A549 (cell line): ENCODE measurements around the gene ADCK2. TPM values are rescaled to one million over a fixed set of nuclear protein-coding genes. Genes with fewer than 3 reads are reported as not detected.

Experiments used
- ATAC-seq, 2 experiments: fragments of 200-7000 bp in 1 of 2; fragments of >200 bp in 1 of 2; cut with Nextera tagmentation in 1 of 2; cut with Tn5 transposase in 1 of 2; 3 replicates each; pipeline versions ENCODE4 v1.8.0 to v1.9.1; 2018 to 2020; ENCODE audit warnings: mild to moderate bottlenecking in 1 of 2, moderate library complexity in 1 of 2
- CTCF ChIA-PET: fragments of 300-600 bp; sonication (Branson Sonifier 250); formaldehyde crosslinking; extraction: SDS; loops from one replicate; lab custom pipeline; 2021; ENCODE audit warnings: antibody characterized with exemption, inconsistent platforms; lab: Yijun Ruan, JAX
- POLR2A ChIA-PET: fragments of 350-600 bp; formaldehyde crosslinking; extraction: SDS; loops from one replicate; lab custom pipeline; 2021; ENCODE audit warnings: antibody characterized with exemption, inconsistent platforms; lab: Yijun Ruan, JAX
- DNase-seq, 2 experiments: peaks; one replicate each; pipeline versions ENCODE4 v3.0.0 to v3.0.0-alpha.2; 2011 to 2016; ENCODE audit warnings: low read depth in 1 of 2, low spot score in 1 of 2
- FAIRE-seq: peaks from 2 replicates; lab custom pipeline; 2011; peaks lifted over from hg19 to GRCh38; lab: Jason Lieb, UNC
- H3K27ac ChIP-seq, 2 experiments: fragments of >200 bp; sonication (Bioruptor Twin); formaldehyde crosslinking; 3 replicates each; pipeline ENCODE4 v1.5.1; 2016 to 2017
- H3K4me1 ChIP-seq: fragments of >200 bp; sonication (Bioruptor Twin); formaldehyde crosslinking; 3 replicates; pipeline ENCODE4 v1.6.1; 2016
- H3K4me2 ChIP-seq: fragments of >200 bp; sonication (Bioruptor Twin); formaldehyde crosslinking; 3 replicates; pipeline ENCODE4 v1.6.1; 2016
- H3K4me3 ChIP-seq: fragments of >200 bp; sonication (Bioruptor Twin); formaldehyde crosslinking; 3 replicates; pipeline ENCODE4 v1.5.1; 2016
- H3K9me3 ChIP-seq: fragments of >200 bp; sonication (Bioruptor Twin); formaldehyde crosslinking; 3 replicates; pipeline ENCODE4 v1.6.1; 2016
- CEBPB ChIP-seq, 2 experiments: fragments of >200 bp in 1 of 2; sonication (Bioruptor Twin) in 1 of 2; formaldehyde crosslinking in 1 of 2; IDR thresholded peaks; 2 replicates each; pipeline ENCODE4 v1.6.1; 2012 to 2016
- CHD2 ChIP-seq: fragments of 150-350 bp; IDR thresholded peaks from 2 replicates; pipeline ENCODE4 v1.6.1; 2014; ENCODE audit warnings: low read length; ENCODE audit not compliant: partially characterized antibody
- CTCF ChIP-seq: fragments of >200 bp; sonication (Bioruptor Twin); formaldehyde crosslinking; IDR thresholded peaks from 3 replicates; pipeline ENCODE4 v1.5.1; 2016
- EHMT2 ChIP-seq: fragments of 200-600 bp; sonication (generic); IDR thresholded peaks from 2 replicates; pipeline ENCODE4 v1.6.1; 2016; ENCODE audit warnings: antibody characterized with exemption, low read depth, mild to moderate bottlenecking, moderate library complexity
- FOSL2 ChIP-seq, 2 experiments: fragments of 450-650 bp in 1 of 2; fragments of >200 bp in 1 of 2; sonication (Bioruptor Twin) in 1 of 2; formaldehyde crosslinking; IDR thresholded peaks; 2 replicates each; pipeline versions ENCODE4 v1.5.0 to v1.6.1; 2016 to 2020; ENCODE audit warnings: mild to moderate bottlenecking in 1 of 2, moderate library complexity in 1 of 2
- FOXS1 ChIP-seq: fragments of 250-450 bp; sonication (Bioruptor Pico); IDR thresholded peaks from 2 replicates; pipeline ENCODE4 v1.5.0; 2020; ENCODE audit warnings: mild to moderate bottlenecking, moderate library complexity
- GATA3 ChIP-seq: IDR thresholded peaks from 2 replicates; pipeline ENCODE4 v1.6.1; 2012; ENCODE audit warnings: borderline replicate concordance
- JUNB ChIP-seq: fragments of >200 bp; sonication (Bioruptor Twin); formaldehyde crosslinking; IDR thresholded peaks from 2 replicates; pipeline ENCODE4 v1.6.1; 2016
- KDM5A ChIP-seq: fragments of 200-600 bp; sonication (generic); IDR thresholded peaks from 2 replicates; pipeline ENCODE4 v1.6.1; 2016; ENCODE audit warnings: antibody characterized with exemption, mild to moderate bottlenecking
- MAFK ChIP-seq: fragments of 450-650 bp; IDR thresholded peaks from 2 replicates; pipeline ENCODE4 v1.6.1; 2014; ENCODE audit not compliant: partially characterized antibody
- MYC ChIP-seq: IDR thresholded peaks from 2 replicates; pipeline ENCODE4 v1.6.1; 2012; ENCODE audit warnings: mild to moderate bottlenecking, inconsistent platforms, low read length, improper control_type of control experiment, borderline replicate concordance
- PHF8 ChIP-seq: fragments of 200-600 bp; sonication (generic); IDR thresholded peaks from 2 replicates; pipeline ENCODE4 v1.6.1; 2016; ENCODE audit warnings: low read depth, mild to moderate bottlenecking, antibody characterized with exemption, moderate library complexity, borderline replicate concordance
- POLR2AphosphoS2 ChIP-seq: conservative IDR thresholded peaks from 2 replicates; pipeline ENCODE4 v1.6.1; 2012; ENCODE audit warnings: low read length, improper control_type of control experiment, inconsistent platforms
- RAD21 ChIP-seq, 2 experiments: fragments of >200 bp in 1 of 2; sonication (Bioruptor Twin) in 1 of 2; formaldehyde crosslinking in 1 of 2; IDR thresholded peaks in 1 of 2; conservative IDR thresholded peaks in 1 of 2; 2 replicates in 1 of 2; 3 replicates in 1 of 2; pipeline ENCODE4 v1.6.1; 2012 to 2018; ENCODE audit warnings: inconsistent platforms in 1 of 2
- RARB ChIP-seq: fragments of 250-450 bp; sonication (Bioruptor Pico); IDR thresholded peaks from 2 replicates; pipeline ENCODE4 v1.8.0; 2021; ENCODE audit warnings: mild to moderate bottlenecking, moderate library complexity
- REST ChIP-seq: fragments of 200-600 bp; sonication (generic); IDR thresholded peaks from 2 replicates; pipeline ENCODE4 v1.6.1; 2016; ENCODE audit warnings: antibody characterized with exemption, mild to moderate bottlenecking, moderate library complexity
- SMC3 ChIP-seq: fragments of >200 bp; sonication (Bioruptor Twin); formaldehyde crosslinking; IDR thresholded peaks from 3 replicates; pipeline ENCODE4 v1.6.1; 2018; ENCODE audit warnings: inconsistent platforms
- SREBF2 ChIP-seq: fragments of 450-650 bp; IDR thresholded peaks from 2 replicates; pipeline ENCODE4 v1.6.1; 2014; ENCODE audit warnings: mild to moderate bottlenecking, moderate library complexity
- ZC3H11A ChIP-seq: fragments of 450-650 bp; IDR thresholded peaks from 2 replicates; pipeline ENCODE4 v1.6.1; 2014; ENCODE audit warnings: antibody characterized with exemption, mild to moderate bottlenecking
- WGBS: methylation state at CpG from one replicate; pipeline ENCODE4 v1.1.6; 2017; ENCODE audit errors: missing lambda C conversion rate; 5-methylcytosine and 5-hydroxymethylcytosine counted together
- polyA plus RNA-seq, 4 experiments: library from polyadenylated mRNA; depleted of rRNA in 3 of 4; stranded (reverse); fragments of >200 nt; fragmentation: RNase III in 1 of 4; extraction: RNeasy Plus Mini Kit Qiagen cat#74134 plus additional on column Dnase treatment in 1 of 4; gene quantifications; 2 replicates in 3 of 4; 3 replicates in 1 of 4; pipeline ENCODE4 v1.2.3, GENCODE V29; 2011 to 2017
- TF ChIP-seq, protein P1 (sequence below): fragments of 450-650 bp; IDR thresholded peaks from 2 replicates; pipeline ENCODE4 v1.6.1; 2014; ENCODE audit warnings: antibody characterized with exemption

ADCK2 gene
- polyA plus RNA-seq, 2 of the 4 experiments (the other 2 are of a cell fraction) = 13.1 to 13.9 TPM

DNA sequence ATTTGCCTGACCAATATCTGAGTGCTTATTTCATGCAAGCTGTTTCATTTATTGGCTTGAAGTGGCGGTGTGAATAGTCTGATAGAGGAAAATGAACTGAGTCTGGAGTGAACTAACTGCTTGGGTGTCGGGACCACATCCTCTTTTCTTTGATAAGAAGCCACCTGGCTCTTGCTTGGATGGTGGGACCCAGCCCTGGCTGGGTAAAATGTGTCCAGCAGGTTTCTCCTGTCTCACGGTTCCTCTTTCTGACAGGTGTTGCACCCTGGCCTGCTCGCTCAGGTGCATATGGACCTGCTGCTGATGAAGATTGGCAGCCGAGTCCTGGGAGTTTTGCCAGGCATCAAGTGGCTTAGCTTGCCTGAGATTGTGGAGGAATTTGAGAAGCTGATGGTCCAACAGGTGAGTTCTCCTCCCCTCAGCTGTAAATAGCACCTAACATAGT is 1.6 kb downstream of the ADCK2 start:
- CTCF ChIA-PET = interaction anchor here (1.3 to 2.5 kb wide), 5 partner anchors 11 to 873 kb away, joined by 3 to 19 read pairs (median 3); no protein-coding TSS in a partner anchor
- no peak for DNase-seq
- Histone ChIP-seq H3K27ac (no peak overlapping the region), H3K4me2 (peak overlapping the region; percentile 85; the same call in 1 of the 3 replicates), H3K4me3 (no peak overlapping the region), H3K4me1 (peaks cover 15% of the 10 kb centered on the region; the same call in 1 of the 3 replicates), H3K9me3 (no peaks in the 10 kb centered on the region)
- ATAC-seq = no peak
- FAIRE-seq = no peak
- WGBS = 97% methylated on average over 5 of the region's 5 CpGs
- POLR2A ChIA-PET = interaction anchor here (1.2 kb wide), 1 partner anchor 341 kb away, joined by 3 read pairs; the partner anchor contains the start of gene MRPS33
- TF ChIP-seq, protein P1, sequence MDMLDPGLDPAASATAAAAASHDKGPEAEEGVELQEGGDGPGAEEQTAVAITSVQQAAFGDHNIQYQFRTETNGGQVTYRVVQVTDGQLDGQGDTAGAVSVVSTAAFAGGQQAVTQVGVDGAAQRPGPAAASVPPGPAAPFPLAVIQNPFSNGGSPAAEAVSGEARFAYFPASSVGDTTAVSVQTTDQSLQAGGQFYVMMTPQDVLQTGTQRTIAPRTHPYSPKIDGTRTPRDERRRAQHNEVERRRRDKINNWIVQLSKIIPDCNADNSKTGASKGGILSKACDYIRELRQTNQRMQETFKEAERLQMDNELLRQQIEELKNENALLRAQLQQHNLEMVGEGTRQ = no peak
- TF ChIP-seq CHD2 (no peak), RARB (no peak), CEBPB (IDR thresholded peaks at IDR 0.05) (no peak), FOXS1 (CRISPR knock-in tag) (no peak)

GRCh38 chr7:140674899-140675701 is 2.4 kb downstream of the ADCK2 start:
- peak; percentile 14; the same call in 1 of the 3 replicates for TF ChIP-seq SMC3
- peak; percentile 57 to 66 for TF ChIP-seq RAD21 (conservative IDR thresholded peaks at IDR 0.05 in 1 of 2, IDR thresholded peaks at IDR 0.05 in 1 of 2)
- TF ChIP-seq JUNB = no peak
- TF ChIP-seq MYC = no peak
- no peak for TF ChIP-seq SREBF2
- TF ChIP-seq FOSL2 (IDR thresholded peaks at IDR 0.05) = no peak
- no peak for TF ChIP-seq FOSL2 (CRISPR knock-in tag; IDR thresholded peaks at IDR 0.05)
- TF ChIP-seq POLR2AphosphoS2 = no peak
- no peak for TF ChIP-seq FOXS1 (CRISPR knock-in tag)
- no peak for TF ChIP-seq KDM5A
- TF ChIP-seq MAFK = peak; percentile 96
- no peak for TF ChIP-seq PHF8
- TF ChIP-seq ZC3H11A = no peak
- no peak for TF ChIP-seq EHMT2
- TF ChIP-seq GATA3 = no peak
- peak; percentile 42 for TF ChIP-seq CTCF
- no peak for TF ChIP-seq REST
- TF ChIP-seq, protein P1 = no peak
- DNase-seq (peak; percentile 49 to 60), ATAC-seq (peak; percentile 32 to 69; a peak in 3 of 6 replicates), FAIRE-seq (no peak)
- Histone ChIP-seq H3K4me2 (no peak overlapping the region), H3K4me1 (peaks cover 15% of the 10 kb centered on the region; the same call in 1 of the 3 replicates), H3K9me3 (no peaks in the 10 kb centered on the region), H3K27ac (no peak overlapping the region), H3K4me3 (no peak overlapping the region)
- WGBS = 68% methylated on average over 8 of the region's 8 CpGs
- CTCF ChIA-PET = interaction anchor here (0.7 to 2.5 kb wide), 10 partner anchors 10 to 872 kb away, joined by 3 to 19 read pairs (median 4); no protein-coding TSS in a partner anchor
- POLR2A ChIA-PET = interaction anchor here (0.9 to 1.2 kb wide), 2 partner anchors 21 to 340 kb away, joined by 3 read pairs; partner anchors contain the start of genes MRPS33 and NDUFB2
